Mucosa of descending colon (tissue), 3 donors: ENCODE data around the gene DNM1. TPM values are rescaled to one million over a fixed set of nuclear protein-coding genes. Genes with fewer than 3 reads are reported as not detected.

Experiments
- ATAC-seq: fragments of 200-7000 bp; cut with Tn5 transposase; one replicate; pipeline ENCODE4 v1.9.1; 2020; ENCODE audit warnings: mild to moderate bottlenecking, moderate library complexity
- DNase-seq, 3 donors: peaks; one replicate each; pipeline ENCODE4 v3.0.0-alpha.2; 2020
- H3K36me3 ChIP-seq: fragments of 200-600 bp; one replicate; pipeline ENCODE4 v1.8.0; 2021; ENCODE audit warnings: low read depth, mild to moderate bottlenecking
- H3K4me1 ChIP-seq: fragments of 200-600 bp; one replicate; pipeline ENCODE4 v1.8.0; 2021; ENCODE audit warnings: low read depth, mild to moderate bottlenecking
- H3K4me3 ChIP-seq: fragments of 200-600 bp; one replicate; pipeline ENCODE4 v1.8.0; 2021; ENCODE audit warnings: mild to moderate bottlenecking
- H3K9me3 ChIP-seq: fragments of 200-600 bp; one replicate; pipeline ENCODE4 v1.8.0; 2021; ENCODE audit warnings: mild to moderate bottlenecking
- CTCF ChIP-seq: fragments of 200-600 bp; IDR thresholded peaks from one replicate; pipeline ENCODE4 v1.8.0; 2022; ENCODE audit warnings: antibody characterized with exemption, mild to moderate bottlenecking
- intact Hi-C, 2 donors: fragments of 100-400 bp; cut with DNase I in 1 of 2; cut with micrococcal nuclease in 1 of 2; formaldehyde crosslinking; loops; one replicate each; pipeline versions ENCODE4 v1.11.0 to v1.11.1; 2022; cut with DNase I, micrococcal nuclease
- total RNA-seq, 3 donors: library from RNA; stranded (reverse); fragmentation: NEBNext Ultra II Directional in 2 of 3; extraction: Animal tissue kit (Norgen Biotek cat#: 25700) in 2 of 3; gene quantifications; one replicate each; pipeline versions ENCODE4 v1.2.1 to v1.2.4, GENCODE V29; 2021 to 2023
- donor health status: DM: no; HTN: no; CAD: no; lungs with moderate emphysema.
- donor health status: DM: no; HTN: no; CAD: no.
- donor health status: DM: no; HTN: yes; CAD: no.

Gene DNM1
- total RNA-seq, 3 donors from 2014 or later, result 4.0 to 19.0 (median 6.7) TPM

GRCh38 chr9:128266868-128267590 lies 63.9 kb downstream of the DNM1 start:
- intact Hi-C loops, result no loop called here
- H3K4me3 ChIP-seq, result no peak overlapping the region
- TF ChIP-seq CTCF, result no peak
- H3K36me3 ChIP-seq, result no peaks in the 10 kb centered on the region
- no peaks in the 10 kb centered on the region for H3K9me3 ChIP-seq
- ATAC-seq (no peak), DNase-seq (no peak)
- H3K4me1 ChIP-seq, result no peaks in the 10 kb centered on the region

- ATAC-seq (no peak), DNase-seq (no peak)
- TF ChIP-seq CTCF, result no peak
- Histone ChIP-seq H3K9me3 (no peaks in the 10 kb centered on the region), H3K36me3 (peaks cover 7% of the 10 kb centered on the region), H3K4me3 (no peak overlapping the region), H3K4me1 (peaks cover 11% of the 10 kb centered on the region)
- intact Hi-C loops, result no loop called here
These were observed 67.9 kb downstream of the DNM1 start for GRCh38 chr9:128271112-128271511.

- Histone ChIP-seq H3K4me3 (no peak overlapping the region), H3K4me1 (peaks cover 11% of the 10 kb centered on the region), H3K36me3 (peaks cover 7% of the 10 kb centered on the region), H3K9me3 (no peaks in the 10 kb centered on the region)
- DNase-seq (no peak), ATAC-seq (no peak)
- intact Hi-C loops, result no loop called here
- no peak for TF ChIP-seq CTCF
These were observed 68.3 kb downstream of the DNM1 start for GRCh38 chr9:128271512-128271911.

- DNase-seq, result no peak
- TF ChIP-seq CTCF, result no peak
- no peak for ATAC-seq
- peaks cover 19% of the 10 kb centered on the region for H3K4me1 ChIP-seq
- intact Hi-C loops, result no loop called here
- H3K36me3 ChIP-seq, result peaks cover 7% of the 10 kb centered on the region
- no peak overlapping the region for H3K4me3 ChIP-seq
- H3K9me3 ChIP-seq, result no peaks in the 10 kb centered on the region
These were observed 71.1 kb downstream of the DNM1 start for GRCh38 chr9:128274245-128274644.

GRCh38 chr9:128275198-128276007 lies 72.2 kb downstream of the DNM1 start, which contains the start of gene GOLGA2:
TSS of gene GOLGA2 (minus strand) at chr9:128276007. CDS start at chr9:128275976, 31 bp downstream.
- peaks cover 7% of the 10 kb centered on the region for H3K36me3 ChIP-seq
- peak in 1 of 3 donors; percentile 41 for DNase-seq
- H3K4me1 ChIP-seq, result peaks cover 19% of the 10 kb centered on the region
- no peaks in the 10 kb centered on the region for H3K9me3 ChIP-seq
- no peak for TF ChIP-seq CTCF
- ATAC-seq, result peak; percentile 70
- intact Hi-C loops, result no loop called here
- H3K4me3 ChIP-seq, result peak within 1 kb of the TSS; percentile 58
